Omental fat pad (tissue), 4 donors: ENCODE measurements around the gene NTRK1. TPM values are rescaled to one million over a fixed set of nuclear protein-coding genes. Genes with fewer than 3 reads are reported as not detected.
A peak's percentile ranks its signal among the peaks of the same experiment; 100 is the strongest.

ENCODE experiments used
- ATAC-seq: fragments of 150-250 bp; one replicate; pipeline ENCODE4 v1.9.1; 2016; ENCODE audit warnings: mild to moderate bottlenecking, moderate library complexity; ENCODE audit not compliant: low FRiP score
- DNase-seq: peaks from one replicate; pipeline ENCODE4 v3.0.0-alpha.2; 2019; ENCODE audit warnings: low spot score
- total RNA-seq, 4 donors: library from RNA; depleted of rRNA; stranded (reverse); fragments of >200 nt; gene quantifications; one replicate each; pipeline ENCODE4 v1.1.0, GENCODE V29; 2016
- TF ChIP-seq, protein P1 (sequence below), 3 donors: fragments of 450-650 bp; IDR thresholded peaks; one replicate each; pipeline ENCODE4 v1.5.1; 2016 to 2017; ENCODE audit warnings: antibody characterized with exemption in 3 of 3, mild to moderate bottlenecking in 3 of 3, moderate library complexity in 2 of 3

The NTRK1 gene
- total RNA-seq, 4 donors from 2014 or later: 1.3 to 6.3 (median 1.6) TPM

DNA sequence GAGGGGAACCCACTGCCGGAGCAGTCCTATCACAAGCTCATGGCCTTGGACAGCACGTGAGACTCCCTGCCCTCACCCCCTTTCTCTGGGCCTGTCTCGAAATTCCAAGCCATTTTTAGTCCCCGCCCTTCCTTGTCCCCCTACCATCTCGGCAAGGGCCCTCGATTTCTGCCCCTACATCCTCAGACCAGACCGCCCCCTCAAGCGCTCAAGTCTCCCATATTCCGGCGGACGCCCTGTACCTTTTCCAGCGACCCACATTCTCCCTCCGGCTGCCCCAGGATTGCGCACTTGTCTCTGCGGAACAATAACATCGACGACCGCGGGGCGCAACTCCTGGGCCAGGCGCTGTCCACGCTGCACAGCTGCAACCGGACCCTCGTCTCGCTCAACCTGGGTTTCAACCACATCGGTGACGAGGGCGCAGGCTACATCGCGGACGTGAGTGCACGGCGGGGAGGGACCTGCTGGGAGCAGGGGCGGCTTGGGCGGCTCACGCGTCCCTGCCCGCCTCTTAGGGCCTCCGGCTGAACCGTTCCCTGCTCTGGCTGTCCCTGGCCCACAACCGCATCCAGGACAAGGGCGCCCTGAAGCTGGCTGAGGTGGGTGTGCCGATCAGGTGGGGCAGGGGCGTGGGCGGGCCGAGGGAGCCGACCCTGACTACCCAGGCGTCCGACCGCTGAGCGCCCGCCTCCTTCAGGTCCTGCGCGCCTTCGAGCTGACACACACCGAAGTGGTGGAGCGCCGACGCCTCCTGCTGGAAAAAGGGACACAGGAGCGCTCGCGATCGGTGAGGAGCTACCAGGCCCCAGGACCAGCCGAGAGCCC, 66.8 kb downstream of the NTRK1 start:
- peak; percentile 36 for DNase-seq
- ATAC-seq: peak; percentile 48
- TF ChIP-seq, protein P1, sequence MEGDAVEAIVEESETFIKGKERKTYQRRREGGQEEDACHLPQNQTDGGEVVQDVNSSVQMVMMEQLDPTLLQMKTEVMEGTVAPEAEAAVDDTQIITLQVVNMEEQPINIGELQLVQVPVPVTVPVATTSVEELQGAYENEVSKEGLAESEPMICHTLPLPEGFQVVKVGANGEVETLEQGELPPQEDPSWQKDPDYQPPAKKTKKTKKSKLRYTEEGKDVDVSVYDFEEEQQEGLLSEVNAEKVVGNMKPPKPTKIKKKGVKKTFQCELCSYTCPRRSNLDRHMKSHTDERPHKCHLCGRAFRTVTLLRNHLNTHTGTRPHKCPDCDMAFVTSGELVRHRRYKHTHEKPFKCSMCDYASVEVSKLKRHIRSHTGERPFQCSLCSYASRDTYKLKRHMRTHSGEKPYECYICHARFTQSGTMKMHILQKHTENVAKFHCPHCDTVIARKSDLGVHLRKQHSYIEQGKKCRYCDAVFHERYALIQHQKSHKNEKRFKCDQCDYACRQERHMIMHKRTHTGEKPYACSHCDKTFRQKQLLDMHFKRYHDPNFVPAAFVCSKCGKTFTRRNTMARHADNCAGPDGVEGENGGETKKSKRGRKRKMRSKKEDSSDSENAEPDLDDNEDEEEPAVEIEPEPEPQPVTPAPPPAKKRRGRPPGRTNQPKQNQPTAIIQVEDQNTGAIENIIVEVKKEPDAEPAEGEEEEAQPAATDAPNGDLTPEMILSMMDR (IDR thresholded peaks at IDR 0.05): peak in 1 of 3 donors; percentile 23

DNA sequence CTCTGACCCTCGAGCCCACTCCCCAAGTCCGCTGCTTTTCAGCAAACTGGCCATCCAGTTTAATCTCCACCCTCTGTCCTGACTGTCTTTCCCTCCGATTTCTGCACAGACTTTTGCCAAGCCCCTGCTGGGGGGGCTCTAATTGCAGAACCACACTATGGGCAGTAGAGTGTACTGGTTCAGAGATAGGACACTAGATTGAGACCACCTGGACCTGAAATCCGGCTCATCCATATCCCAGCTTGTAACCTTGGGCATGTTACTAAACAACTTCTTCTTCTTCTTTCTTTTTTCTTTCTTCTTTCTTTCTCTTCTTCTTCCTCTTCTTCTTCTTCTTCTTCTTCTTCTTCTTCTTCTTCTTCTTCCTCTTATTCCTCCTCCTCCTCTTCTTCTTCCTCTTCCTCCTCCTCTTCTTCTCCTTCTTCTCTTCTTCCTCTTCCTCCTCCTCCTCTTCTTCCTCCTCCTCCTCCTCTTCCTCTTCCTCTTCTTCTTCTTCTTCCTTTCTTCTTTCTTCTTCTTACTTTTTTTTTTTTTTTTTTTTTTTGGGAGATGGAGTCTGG, 67.5 kb downstream of the NTRK1 start:
- DNase-seq (no peak), ATAC-seq (no peak)
- TF ChIP-seq, protein P1 (IDR thresholded peaks at IDR 0.05): no peak

DNA sequence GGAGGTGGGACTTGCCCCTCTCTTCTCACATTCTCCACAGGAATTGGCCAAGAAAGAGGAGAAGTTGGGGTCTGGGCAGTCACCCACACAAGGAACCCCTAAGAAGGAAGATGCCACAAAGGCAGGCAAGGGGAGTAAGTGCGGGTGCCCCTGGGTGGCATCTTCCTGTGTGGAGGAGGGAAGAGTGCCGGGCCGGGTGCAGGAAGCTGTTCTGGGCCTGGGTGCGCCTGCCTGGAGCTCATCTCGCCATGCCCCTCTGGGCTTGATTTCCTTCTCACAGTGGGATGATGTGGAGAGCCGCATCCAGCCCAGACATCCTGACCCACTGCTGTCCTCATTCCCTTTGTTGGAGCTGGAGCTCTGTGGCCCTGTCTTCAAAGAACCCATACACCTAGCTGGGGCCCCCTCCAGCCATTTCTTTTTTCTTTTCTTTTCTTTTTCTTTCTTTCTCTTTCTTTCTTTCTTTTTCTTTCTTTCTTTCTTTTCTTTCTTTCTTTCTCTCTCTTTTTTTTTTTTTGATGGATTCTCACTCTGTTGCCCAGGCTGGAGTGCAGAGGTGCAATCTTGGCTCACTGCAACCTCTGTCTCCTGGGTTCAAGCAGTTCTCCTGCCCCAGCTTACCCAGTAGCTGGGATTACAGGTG, 69.1 kb downstream of the NTRK1 start:
- no peak for ATAC-seq
- TF ChIP-seq, protein P1 (IDR thresholded peaks at IDR 0.05): no peak
- no peak for DNase-seq

DNA sequence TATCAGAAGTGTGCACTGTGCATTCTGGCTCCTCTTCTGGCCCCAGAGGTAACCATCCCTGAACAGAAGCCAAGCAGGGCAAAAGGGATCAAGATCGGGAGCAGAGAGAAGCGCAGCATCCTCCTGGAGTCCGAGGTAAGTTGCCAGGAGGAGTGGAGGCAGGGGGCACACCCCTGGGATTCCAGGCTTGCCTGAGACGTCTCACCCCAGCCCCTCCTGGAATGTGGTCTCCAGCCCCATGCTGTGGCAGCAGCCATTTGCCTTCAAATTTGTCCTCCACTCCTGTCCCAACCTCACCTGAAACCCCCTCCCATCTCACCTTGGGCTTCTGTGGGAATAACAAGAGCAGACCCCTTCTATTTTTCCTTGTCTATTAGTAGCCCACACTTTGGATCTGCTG, 69.8 kb downstream of the NTRK1 start:
- DNase-seq (no peak), ATAC-seq (no peak)
- TF ChIP-seq, protein P1 (IDR thresholded peaks at IDR 0.05): no peak

Other genes with a start within 250 kb of the NTRK1 start
- 1 to 10 TPM in 1 of 4 donors, not detected in 3; 2.8 TPM for gene HAPLN2, start 241.4 kb upstream of the NTRK1 start, total RNA-seq
- not detected for gene BCAN, start 218.7 kb upstream of the NTRK1 start, total RNA-seq
- 10 to 100 TPM; 17.4 to 76.4 (median 27.7) TPM for gene NES, start 183.5 kb upstream of the NTRK1 start, total RNA-seq
- gene CRABP2, start 155.3 kb upstream of the NTRK1 start, total RNA-seq: 1 to 10 TPM in 3 of 4 donors, not detected in 1; 4.5 to 8.8 (median 8.8) TPM
- gene METTL25B, start 132.4 kb upstream of the NTRK1 start, total RNA-seq: 10 to 100 TPM; 12.1 to 25.4 (median 18.8) TPM
- 10 to 100 TPM; 19.8 to 34.1 (median 28.2) TPM for gene ISG20L2, start 132.1 kb upstream of the NTRK1 start, total RNA-seq
- 10 to 100 TPM; 45.0 to 74.4 (median 69.8) TPM for gene MRPL24, start 119.8 kb upstream of the NTRK1 start, total RNA-seq
- 100 to 1,000 TPM; 124 to 242 (median 137) TPM for gene HDGF, start 109.2 kb upstream of the NTRK1 start, total RNA-seq
- gene PRCC, start 93.3 kb upstream of the NTRK1 start, total RNA-seq: 10 to 100 TPM; 25.5 to 34.7 (median 28.2) TPM
- gene SH2D2A, start 44.0 kb upstream of the NTRK1 start, total RNA-seq: 1 to 10 TPM; 2.2 to 6.5 (median 3.7) TPM
- gene INSRR, start 1.7 kb upstream of the NTRK1 start, total RNA-seq: under 1 TPM in 3 of 4 donors, not detected in 1; 0.06 to 0.12 (median 0.09) TPM
- gene PEAR1, start 32.9 kb downstream of the NTRK1 start, total RNA-seq: 10 to 100 TPM in 2 of 4 donors, 1 to 10 TPM in 2; 5.4 to 29.5 (median 9.0) TPM
- not detected for gene LRRC71, start 59.8 kb downstream of the NTRK1 start, total RNA-seq
- 10 to 100 TPM; 26.4 to 46.5 (median 35.6) TPM for gene ARHGEF11, start 184.9 kb downstream of the NTRK1 start, total RNA-seq
- not detected for gene ETV3L, start 238.9 kb downstream of the NTRK1 start, total RNA-seq